Activated CD4-positive, alpha-beta T cell treated with anti-CD3 and anti-CD28 coated beads, Interleukin-2, amount 50 U/mL, for 1 hour (primary cell): ENCODE results near the gene SLC49A3.
"Not testable (repeated sequence)": the region's sequence is repeated elsewhere in the genome, so short reads cannot be mapped to it uniquely, and the experiment has no call there.

Experiments
- DNase-seq: peaks from one replicate; pipeline ENCODE4 v3.0.0-alpha.2; 2020

The SLC49A3 gene

DNA sequence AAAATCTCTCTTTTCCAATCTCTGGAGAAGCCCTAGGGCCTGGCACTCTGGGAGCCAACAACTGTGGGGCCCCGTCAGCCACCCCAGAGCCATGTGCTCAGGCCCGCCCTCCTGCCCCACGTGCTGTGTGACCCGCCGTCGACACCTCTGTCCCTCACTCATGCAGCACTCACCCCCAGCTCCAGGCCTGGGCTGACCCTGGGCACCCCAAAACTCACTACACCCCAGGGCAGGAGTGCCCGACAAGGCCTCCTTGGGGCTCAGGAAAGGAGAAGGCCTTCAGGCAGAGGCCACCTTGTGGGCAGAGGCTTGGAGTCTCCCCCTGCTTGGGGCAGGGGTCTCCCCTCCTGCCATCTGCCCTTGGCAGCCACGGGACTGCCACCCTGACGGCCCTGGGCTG is 8.9 kb downstream of the SLC49A3 start:
- no peak for DNase-seq

DNA sequence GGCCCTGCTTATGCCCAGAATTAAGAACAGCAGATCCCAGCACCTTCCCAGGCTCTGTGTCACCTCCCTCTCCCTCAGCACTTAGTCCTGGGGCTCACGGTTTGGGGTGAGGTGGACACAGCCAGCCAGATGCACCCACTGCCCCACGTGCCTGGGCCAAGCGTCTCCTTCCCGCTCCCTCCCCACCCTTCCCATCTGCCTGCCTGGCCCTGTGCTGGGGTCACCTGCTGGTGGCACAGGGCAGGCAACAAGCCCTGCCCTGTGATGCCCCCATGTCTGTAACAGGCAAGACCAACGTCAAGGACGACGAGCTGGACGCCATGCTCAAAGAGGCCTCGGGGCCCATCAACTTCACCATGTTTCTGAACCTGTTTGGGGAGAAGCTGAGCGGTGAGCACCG is 9.3 kb downstream of the SLC49A3 start:
- no peak for DNase-seq

DNA sequence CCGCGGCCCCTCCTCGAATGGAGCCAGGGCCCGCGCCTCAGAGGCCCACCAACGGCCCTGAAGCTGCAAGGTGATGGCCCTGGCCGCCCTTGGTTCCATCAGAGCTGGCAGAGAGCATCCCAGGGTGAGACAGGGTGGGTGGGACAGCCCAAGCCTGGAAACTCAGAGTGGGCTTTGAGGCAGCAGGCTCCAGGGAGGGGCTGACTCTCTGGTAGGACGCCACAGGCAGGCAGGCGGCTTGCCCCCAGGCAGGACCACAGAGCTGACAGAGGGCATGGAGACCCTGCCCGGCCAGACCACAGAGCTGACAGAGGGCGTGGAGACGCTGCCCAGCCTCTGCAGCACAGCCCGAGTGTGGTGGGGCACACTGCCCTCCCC is 9.9 kb downstream of the SLC49A3 start:
- DNase-seq = no peak

DNA sequence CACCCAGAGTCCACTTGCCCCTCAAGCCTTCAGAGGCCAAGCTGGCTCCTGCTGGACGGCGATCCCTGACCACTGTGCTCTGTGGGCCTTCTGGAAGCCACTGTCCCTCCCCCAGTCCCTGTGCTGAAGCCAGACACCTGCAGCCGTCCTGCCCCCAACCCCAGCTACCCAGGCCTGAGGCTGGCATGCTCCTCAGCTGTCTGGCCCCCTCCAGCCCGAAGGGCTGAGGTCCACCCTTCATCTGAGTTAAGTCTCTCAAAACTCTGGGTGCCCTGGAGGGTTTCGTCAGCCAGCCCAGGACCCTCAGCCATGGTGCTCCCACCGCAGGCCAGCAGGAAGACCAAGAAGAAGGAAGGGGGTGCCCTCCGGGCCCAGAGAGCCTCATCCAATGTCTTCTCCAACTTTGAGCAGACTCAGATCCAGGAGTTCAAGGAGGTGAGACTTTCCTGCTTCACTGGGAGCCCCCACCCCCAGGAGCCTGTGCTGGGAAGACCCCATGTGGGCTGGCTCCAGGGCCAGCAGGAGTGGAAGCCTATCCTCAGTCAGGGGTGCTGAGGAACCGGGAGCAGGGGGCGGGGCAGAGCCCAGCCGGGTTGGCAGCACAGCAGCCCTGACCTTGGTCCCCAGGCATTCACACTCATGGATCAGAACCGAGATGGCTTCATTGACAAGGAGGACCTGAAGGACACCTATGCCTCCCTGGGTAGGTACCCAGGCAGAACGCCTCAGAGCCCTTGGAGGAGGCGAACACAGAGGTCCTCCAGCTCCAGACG is 10.4 kb downstream of the SLC49A3 start:
- DNase-seq = no peak

DNA sequence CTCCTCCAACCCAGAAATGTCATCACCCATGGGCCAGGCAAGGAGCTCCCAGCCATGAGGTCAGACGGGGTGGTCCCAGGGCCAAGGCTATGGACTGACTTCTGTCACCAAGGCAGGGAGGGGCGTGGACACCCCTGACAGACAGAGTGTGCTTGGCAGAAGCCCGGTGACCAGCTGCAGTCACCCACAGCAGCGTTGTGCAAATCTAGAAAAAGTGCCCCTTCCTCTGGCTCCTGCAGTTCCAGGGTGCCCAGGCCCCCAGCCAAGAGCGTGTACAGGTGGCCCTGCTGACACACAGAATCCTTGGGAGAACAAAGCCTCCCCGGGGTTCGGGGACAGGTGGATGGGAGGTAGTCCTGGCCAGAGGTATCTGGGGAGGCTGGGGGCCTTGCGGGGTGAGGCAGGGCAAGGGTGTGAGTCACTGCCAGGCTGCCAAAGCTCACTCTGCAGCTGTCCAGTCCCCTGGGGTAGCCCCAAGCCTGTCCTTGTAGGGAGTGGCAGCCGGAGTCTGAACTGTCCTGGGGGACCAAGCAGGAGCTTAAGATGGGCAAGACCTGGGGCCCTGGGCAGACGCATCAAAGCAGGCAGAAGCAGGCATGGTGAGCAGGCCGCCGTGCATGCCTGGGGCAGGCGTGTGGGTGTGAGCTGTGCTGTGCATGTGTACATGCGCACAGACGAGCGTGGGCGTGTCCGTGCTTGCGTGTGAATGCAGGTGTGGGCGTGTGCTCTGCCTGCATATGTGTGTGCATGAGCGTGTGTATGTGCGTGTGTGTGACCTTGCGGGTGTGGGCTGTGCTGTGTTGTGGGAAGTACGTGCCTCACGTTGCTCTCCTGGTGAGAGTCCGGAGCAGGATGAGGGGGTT is 11.3 kb downstream of the SLC49A3 start:
- no peak for DNase-seq

DNA sequence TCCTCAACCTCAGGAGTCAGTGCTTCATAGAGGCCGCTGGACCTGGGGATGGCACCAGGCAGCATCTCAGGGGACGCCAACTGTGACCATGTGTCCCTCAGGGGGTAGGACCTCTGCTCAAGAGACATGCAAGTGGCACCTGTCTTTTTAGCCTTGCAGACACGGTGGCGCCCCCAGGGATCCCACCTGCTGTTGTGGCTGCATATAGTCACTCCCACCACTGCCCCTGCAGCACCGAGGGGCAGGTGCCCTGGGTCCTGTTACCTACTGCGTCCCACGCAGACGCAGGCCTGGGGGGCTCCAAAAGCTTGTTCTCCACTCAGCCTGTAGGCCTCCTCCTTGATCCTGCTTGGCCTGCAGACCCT is 12.1 kb downstream of the SLC49A3 start:
- DNase-seq = no peak

DNA sequence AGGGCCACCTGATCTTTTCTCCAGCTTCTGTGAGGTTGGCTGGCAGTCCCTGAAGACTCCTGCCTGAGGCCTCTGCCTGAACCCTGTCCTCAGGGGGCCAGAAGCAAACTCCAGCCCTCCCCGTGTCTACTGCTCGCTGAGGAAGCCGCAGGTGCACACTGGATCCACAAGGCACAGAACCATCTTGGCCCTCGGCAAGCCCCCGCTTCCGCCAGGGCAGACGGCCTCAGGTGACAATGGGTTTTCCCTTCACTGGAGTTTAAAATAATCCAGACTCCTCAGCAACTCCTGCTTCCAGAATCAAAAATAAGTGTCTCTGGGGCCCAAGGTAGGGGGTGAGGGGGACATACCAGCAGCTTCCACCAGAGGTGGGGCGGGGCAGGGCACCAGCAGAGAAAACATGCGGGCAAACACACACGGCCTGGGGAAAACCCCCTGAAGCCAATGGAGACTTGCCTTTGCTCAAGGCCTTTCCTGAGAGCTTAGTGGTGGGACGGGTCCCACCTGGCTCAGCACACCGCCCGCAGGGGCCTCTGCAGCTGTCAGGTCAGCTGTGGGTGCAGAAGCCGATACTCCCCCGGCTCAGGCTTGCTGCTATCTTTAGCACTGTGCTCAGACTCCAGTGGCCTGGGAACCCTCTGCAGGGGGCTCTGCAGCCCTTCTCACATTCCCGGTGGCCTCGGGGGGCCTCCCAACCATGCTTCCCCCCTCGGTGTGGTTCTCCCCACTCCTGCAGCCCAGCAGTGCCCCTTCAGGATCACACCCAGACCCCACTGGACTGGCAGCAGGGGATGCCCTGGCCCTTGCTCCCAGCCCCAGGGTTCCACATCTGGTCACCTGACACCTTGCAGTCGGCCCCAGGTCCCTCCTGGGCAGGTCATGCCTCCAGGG is 12.7 kb downstream of the SLC49A3 start:
- DNase-seq = no peak

DNA sequence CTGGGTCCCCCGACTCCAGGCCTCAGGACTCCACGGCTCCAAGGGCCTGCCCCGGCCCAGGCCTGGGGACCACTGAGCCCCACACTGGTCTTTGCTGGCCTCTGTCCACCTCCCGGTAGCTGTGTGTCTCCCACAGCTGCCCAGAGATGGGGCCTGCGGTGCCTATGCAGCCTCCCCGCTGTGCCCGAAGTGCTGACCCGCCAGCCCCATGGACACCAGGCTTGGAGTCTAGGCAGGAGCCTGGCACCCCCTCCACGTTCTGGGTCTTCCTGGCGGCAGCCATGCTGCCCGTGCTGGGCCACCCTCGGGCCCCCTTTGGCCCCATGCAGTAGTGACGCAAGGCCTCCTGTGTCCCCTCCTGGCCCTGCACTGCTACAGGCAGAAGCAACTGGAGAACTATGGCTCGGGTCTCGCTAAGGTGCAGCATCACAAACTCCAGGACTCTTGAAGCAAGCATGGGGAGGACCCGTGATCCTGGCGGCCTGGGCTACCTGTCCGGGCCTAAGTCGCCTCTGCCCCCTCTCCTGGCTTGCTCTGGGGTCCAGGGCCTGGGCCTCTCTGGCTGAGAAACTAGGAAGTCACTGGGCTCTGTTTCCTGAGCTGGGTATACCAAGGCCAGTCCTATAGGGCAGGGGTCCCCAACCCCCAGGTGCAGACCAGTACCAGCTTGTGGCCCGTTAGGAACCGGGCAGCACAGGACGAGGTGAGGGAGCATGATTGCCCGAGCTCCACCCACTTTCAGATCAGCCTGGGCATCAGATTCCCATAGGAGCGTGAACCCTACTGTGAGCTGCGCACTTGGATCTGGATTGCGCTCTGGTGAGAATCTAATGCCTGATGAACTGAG is 13.7 kb downstream of the SLC49A3 start:
- DNase-seq = no peak

DNA sequence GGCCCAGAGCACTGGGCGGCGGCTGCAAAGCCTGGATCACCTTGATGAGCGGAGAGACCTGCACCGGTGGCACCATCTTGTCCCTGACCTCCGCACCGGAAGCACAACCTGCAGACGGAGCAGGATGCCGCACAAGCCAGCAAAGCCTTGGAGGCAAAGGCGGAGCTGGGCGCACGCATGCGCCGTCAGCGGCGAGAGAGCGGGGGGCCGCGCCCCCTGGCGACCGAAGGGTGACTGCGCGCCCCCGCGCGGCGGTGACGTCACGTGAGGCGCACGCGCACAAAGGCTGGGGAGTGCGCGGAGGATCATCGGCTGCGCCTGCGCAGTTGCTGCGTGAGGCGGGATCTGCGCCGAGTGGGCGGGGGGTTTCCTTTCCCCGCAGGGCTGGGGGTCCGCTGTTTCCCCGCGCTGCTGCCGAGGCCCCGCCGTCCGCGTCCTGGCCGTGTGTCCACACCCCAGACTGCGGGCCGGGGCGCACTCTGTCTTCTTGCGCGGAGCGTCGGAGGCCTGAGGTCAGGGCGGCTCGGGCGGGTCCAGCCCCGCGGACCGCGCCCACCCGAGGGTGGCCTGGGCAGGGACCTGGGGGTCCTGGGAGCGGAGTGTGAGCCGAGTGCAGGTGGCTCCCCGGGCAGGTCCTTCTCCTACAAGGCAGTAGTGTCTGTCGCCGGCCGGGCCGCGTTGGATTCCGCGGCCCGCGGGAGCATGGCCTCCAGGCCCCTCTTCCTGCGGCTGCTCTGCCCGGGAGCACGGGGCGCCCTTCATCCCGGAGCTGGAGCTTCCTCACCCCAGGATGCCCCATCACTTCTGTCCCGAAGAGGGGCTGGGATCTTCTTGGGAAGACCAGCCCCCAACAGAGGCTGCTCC is 14.5 kb downstream of the SLC49A3 start, which contains the start of the genes ATP5ME and MYL5:
TSS of gene ATP5ME (minus strand) at position 105 of the 864 bp plus-strand sequence. CDS start at position 76, 29 bp downstream.
TSS of gene MYL5 (plus strand) at position 371 of the 864 bp plus-strand sequence. CDS start 3,485 bp downstream, outside the sequence.
- DNase-seq = peak; percentile 97

DNA sequence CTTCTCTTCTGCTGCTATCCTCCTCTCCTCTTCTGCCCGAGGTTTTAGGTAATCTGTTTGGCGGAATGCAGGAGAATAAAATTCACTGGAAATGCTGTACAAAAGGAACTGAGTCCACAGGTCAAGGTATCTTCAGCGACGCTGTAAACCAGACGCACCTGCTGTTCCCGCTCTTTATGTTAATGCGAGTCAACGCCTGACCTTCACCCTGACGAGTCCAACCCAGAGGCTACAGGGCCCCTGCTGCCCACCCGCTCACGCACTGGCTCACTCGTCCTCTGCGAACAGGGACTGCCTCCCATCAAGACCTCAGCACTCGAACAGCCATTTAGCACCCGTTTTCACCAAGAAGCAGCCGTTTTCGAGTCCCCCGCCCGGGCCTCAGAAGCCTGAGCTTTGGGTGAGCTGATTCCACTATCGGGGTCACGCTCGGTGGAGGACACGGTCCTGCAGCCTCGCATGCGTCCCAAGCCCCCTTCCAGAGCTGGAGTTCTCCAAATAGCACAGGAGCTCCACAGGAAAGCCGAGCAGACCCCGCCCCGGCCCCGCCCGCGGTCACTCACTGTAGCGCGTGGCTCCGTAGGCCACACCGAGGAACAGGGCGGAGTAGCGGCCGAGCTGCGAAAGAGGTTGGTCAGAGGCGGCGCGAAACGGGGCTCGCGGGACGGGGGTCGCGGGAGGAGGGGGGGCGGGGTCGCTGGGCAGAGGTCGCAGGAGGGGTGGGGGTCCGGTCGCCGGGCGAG is 15.4 kb downstream of the SLC49A3 start:
- no peak for DNase-seq

DNA sequence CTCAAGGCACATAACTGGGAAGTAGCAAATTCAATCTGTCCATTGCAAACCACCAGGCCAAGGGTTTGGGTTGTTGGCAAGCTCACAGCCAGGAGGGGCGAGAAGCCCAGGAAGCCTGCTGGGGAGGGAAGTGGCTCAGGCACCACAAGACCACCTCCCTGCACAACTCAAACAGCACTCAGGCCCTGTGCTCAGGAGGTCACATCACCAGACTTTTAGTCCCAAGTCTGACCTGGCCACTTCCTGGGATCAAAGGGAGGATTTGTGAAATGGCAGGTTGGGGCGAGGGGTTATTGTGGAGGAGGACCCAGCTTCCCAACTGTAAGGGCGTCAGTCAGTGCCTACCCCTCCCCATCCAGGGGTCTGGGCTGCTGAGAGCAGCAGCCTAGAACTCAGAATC is 17.2 kb downstream of the SLC49A3 start:
- DNase-seq = no peak

DNA sequence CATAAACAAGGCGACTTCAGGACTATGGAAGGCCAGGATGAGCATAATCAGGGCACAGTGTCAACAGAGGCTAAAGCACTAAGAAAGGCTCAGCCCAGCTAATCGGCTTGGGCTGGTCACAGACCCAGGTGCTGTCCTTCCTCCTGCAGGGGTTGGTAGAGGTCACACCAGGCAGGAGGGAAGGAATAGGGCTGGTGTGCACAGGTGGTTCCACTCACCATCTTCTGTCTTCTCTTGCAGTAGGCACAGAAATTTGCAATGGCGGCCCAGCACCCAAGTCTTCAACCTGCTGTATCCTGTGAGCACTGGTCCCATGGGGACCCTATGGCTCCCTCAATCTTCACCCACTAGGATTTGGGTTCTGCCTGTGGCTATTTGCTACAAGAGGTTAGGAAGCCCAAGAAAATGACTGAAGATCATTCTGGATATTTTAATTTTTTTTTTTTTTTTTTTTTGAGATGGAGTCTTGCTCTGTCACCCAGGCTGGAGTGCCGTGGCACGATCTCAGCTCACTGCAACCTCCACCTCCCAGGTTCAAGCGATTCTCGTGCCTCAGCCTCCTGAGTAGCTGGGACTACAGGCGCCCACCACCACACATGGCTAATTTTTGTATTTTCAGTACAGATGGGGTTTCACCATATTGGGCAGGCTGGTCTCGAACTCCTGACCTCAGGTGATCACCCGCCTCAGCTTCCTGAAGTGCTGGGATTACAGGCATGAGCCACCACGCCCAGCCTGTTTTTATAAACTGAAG is 19.0 kb downstream of the SLC49A3 start:
- not testable (repeated sequence) for DNase-seq

DNA sequence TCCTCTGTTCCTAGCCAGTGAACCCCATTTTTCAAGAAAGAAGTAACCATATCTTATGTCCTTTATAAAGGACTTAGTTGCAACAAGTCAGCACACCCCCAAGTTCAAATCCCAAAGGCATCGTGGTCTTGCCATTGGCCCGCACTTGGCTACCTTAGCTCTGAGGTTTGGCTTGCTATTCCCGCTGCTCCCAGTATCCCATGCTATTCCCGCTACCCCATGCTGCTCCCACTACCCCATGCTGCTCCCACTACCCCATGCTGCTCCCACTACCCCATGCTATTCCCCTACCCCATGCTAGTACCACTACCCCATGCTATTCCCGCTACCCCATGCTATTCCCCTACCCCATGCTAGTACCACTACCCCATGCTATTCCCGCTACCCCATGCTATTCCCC is 20.7 kb downstream of the SLC49A3 start:
- DNase-seq = not testable (repeated sequence)

DNA sequence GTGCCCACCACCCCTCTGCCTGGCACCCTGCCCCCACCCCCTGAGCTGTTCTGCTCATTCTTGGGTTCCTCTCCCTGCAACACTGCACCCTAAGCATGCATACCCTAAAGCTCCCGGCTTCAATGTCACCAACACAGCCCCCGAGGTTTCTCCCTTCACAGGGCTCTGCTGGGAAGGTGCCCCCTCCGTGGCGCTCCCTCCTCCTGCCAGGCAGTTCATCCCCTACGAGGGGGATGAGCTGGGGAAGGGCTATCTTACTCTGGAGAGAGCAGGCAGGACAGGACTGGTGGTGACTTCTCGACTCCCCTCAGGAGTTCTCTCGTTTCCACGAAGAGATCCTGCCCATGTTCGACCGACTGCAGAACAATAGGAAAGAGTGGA is 21.4 kb downstream of the SLC49A3 start:
- no peak for DNase-seq

DNA sequence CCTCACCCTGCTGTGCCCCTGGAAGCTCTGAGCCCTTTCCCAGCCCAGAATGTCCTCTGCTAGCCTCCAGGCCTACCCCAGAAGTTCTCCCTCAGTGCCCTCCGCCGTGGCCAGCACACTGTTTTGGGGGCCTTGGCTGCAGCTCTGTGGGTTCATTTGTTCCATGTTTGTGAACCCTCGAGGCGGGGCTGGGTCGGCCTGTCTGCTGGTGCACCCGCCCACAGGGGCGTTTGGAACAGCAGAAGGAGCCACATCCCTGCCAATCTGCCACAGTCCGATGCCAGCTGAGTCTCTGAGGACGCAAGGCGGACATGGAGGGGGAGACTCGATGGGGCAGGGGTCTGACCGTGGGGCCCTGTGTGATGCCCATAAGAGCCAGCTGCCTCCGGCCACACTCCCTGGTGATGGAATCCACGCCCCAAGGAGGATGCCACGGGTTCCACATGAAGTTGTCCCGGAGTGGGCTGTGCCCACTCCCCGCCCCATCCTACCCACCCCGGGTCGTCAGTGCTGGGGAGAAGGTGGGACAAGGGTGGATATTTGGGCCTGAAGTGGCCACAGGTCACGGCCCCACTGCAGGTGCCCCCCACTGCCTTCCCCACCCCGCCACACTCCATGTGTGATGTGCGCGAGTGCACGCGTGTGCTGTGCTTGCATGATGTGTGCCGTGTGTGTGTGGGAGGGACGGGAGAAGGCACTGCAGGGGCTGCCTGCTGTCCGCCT is 22.0 kb downstream of the SLC49A3 start:
- no peak for DNase-seq

DNA sequence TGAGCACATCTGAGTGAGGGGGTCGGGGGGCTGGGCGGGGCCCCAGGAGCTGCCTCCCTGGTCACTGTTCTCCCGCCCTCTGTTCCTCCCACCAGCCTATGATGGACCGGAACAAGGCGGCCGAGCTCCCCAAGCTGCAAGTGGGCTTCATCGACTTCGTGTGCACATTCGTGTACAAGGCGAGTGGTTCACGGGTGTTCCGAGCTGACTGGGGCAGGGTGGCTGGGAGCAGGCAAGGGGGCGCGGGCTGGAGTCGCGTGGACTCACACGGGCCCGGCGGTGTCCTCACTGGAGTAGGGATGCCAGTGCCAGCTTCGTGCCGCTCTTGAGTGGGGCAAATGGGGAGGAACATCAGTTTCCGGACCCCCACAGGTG is 22.5 kb downstream of the SLC49A3 start:
- DNase-seq = no peak

DNA sequence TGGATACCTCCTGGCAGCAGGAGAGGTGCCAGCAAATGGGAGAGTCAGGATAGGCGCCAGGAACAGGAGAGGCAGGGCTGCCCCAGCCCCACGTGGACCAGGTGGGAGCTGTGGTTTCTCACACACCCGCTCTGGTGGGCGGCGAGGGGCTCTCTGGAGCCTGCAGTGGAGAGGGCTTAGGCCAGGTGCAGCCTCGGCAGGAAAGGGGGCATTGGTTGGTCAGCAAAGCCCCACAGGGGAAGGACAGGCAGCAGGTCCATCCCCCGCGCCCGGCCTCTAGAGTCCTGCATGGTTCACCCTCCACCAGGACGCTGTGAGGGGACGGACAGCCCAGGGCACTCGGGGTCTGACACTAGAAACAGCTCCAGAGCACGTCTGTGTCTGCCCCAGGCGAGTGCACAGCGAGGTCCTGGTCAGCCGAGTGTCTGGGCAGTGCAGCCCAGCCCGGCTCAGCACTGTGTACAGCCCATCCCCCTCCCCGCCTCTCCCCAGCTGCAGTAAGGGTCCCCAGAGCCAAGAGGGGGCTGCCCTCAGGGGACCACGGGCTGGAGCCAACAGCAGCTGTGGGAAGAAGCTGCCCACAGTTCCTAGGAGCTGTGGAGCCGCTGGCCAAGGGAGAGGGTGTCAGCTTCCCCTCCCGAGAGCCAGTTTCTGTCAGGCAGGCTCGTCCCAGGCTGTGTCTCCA is 23.1 kb downstream of the SLC49A3 start:
- no peak for DNase-seq

DNA sequence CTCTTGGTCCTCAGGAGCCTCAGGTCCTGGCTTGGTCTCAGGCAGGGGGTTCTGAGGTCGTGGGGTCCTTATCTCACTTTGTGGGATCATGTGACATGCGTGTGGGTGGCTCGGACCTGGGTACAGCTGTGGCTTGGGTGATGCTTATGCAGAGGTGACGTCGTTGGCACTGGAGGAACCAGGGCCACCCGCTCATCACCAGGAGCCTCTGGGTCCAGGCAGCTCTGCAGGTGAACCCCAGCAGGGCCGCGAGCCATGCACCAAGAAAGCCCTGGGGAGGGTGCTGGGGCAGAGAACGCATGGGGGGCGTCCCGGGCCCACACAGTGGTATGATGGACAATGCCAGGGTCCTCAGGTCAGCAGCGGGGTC is 23.6 kb downstream of the SLC49A3 start:
- DNase-seq = no peak
